Ascending aorta (tissue), 2 donors: ENCODE measurements around the gene SETX. TPM values are rescaled to one million over a fixed set of nuclear protein-coding genes. Genes with fewer than 3 reads are reported as not detected.

ENCODE experiments used
- DNase-seq, 2 donors: peaks; one replicate each; pipeline ENCODE4 v3.0.0-alpha.2; 2019; ENCODE audit warnings: low spot score in 2 of 2
- H3K27ac ChIP-seq, 2 donors: fragments of 200-600 bp; sonication (generic); one replicate each; pipeline ENCODE4 v1.5.1; 2016 to 2017; ENCODE audit warnings: mild to moderate bottlenecking in 1 of 2
- H3K27me3 ChIP-seq: fragments of 200-600 bp; sonication (generic); one replicate; pipeline ENCODE4 v1.5.1; 2017
- H3K36me3 ChIP-seq, 2 donors: fragments of 200-600 bp; sonication (generic); one replicate each; pipeline ENCODE4 v1.5.1; 2016
- H3K4me1 ChIP-seq, 2 donors: fragments of 200-600 bp; sonication (generic); one replicate each; pipeline ENCODE4 v1.5.1; 2016 to 2017; ENCODE audit warnings: mild to moderate bottlenecking in 1 of 2
- H3K4me3 ChIP-seq, 2 donors: fragments of 200-600 bp; sonication (generic); one replicate each; pipeline ENCODE4 v1.5.1; 2016 to 2017; ENCODE audit warnings: mild to moderate bottlenecking in 1 of 2
- H3K9me3 ChIP-seq, 2 donors: fragments of 200-600 bp; sonication (generic); one replicate each; pipeline ENCODE4 v1.5.1; 2016
- intact Hi-C: fragments of 100-400 bp; cut with DNase I; formaldehyde crosslinking; loops from one replicate; pipeline ENCODE4 v1.15.1; 2023
- total RNA-seq: library from RNA; depleted of rRNA; stranded (reverse); fragments of >200 nt; gene quantifications from one replicate; pipeline ENCODE4 v1.1.0, GENCODE V29; 2016
- TF ChIP-seq, protein P1 (sequence below), 3 experiments: fragments of 200-600 bp in 2 of 3; fragments of 450-650 bp in 1 of 3; sonication (generic) in 2 of 3; IDR thresholded peaks; one replicate each; pipeline ENCODE4 v1.5.1; 2016 to 2019; ENCODE audit warnings: antibody characterized with exemption in 3 of 3, mild to moderate bottlenecking in 1 of 3, moderate library complexity in 1 of 3

The SETX gene
- total RNA-seq, 1 donor from 2014 or later = 31.2 TPM

- intact Hi-C loops = loop anchor here (1.0 kb wide), 1 partner anchor 474 kb away; no protein-coding TSS in a partner anchor
- H3K4me3 ChIP-seq = no peak overlapping the region
- no peaks in the 10 kb centered on the region for H3K36me3 ChIP-seq
- TF ChIP-seq, protein P1, sequence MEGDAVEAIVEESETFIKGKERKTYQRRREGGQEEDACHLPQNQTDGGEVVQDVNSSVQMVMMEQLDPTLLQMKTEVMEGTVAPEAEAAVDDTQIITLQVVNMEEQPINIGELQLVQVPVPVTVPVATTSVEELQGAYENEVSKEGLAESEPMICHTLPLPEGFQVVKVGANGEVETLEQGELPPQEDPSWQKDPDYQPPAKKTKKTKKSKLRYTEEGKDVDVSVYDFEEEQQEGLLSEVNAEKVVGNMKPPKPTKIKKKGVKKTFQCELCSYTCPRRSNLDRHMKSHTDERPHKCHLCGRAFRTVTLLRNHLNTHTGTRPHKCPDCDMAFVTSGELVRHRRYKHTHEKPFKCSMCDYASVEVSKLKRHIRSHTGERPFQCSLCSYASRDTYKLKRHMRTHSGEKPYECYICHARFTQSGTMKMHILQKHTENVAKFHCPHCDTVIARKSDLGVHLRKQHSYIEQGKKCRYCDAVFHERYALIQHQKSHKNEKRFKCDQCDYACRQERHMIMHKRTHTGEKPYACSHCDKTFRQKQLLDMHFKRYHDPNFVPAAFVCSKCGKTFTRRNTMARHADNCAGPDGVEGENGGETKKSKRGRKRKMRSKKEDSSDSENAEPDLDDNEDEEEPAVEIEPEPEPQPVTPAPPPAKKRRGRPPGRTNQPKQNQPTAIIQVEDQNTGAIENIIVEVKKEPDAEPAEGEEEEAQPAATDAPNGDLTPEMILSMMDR (IDR thresholded peaks at IDR 0.05) = peak; percentile 73 to 97 (median 85)
- H3K4me1 ChIP-seq = peaks cover 0 to 5% of the 10 kb centered on the region in 2 donors
- H3K9me3 ChIP-seq = no peaks in the 10 kb centered on the region
- H3K27ac ChIP-seq = no peak overlapping the region
- DNase-seq = peak in 1 of 2 donors; percentile 84
- no peaks in the 10 kb centered on the region for H3K27me3 ChIP-seq
These were observed 118.7 kb downstream of the SETX start for GRCh38 chr9:132235894-132236661.

GRCh38 chr9:132235125-132235524 lies 119.7 kb downstream of the SETX start:
- intact Hi-C loops = no loop called here
- Histone ChIP-seq H3K4me1 (no peaks in the 10 kb centered on the region), H3K4me3 (no peak overlapping the region), H3K9me3 (no peaks in the 10 kb centered on the region), H3K27ac (no peak overlapping the region), H3K27me3 (no peaks in the 10 kb centered on the region), H3K36me3 (no peaks in the 10 kb centered on the region)
- DNase-seq = no peak
- TF ChIP-seq, protein P1 (IDR thresholded peaks at IDR 0.05) = no peak

- intact Hi-C loops = no loop called here
- H3K27ac ChIP-seq = no peak overlapping the region
- H3K27me3 ChIP-seq = peaks cover 5% of the 10 kb centered on the region
- DNase-seq = no peak
- H3K36me3 ChIP-seq = no peaks in the 10 kb centered on the region
- TF ChIP-seq, protein P1 (IDR thresholded peaks at IDR 0.05) = no peak
- H3K9me3 ChIP-seq = no peaks in the 10 kb centered on the region
- no peak overlapping the region for H3K4me3 ChIP-seq
- H3K4me1 ChIP-seq = no peaks in the 10 kb centered on the region
These were observed 120.3 kb downstream of the SETX start for GRCh38 chr9:132234535-132234934.

GRCh38 chr9:132233138-132233537 lies 121.6 kb downstream of the SETX start:
- no peaks in the 10 kb centered on the region for H3K4me1 ChIP-seq
- H3K4me3 ChIP-seq = no peak overlapping the region
- no peaks in the 10 kb centered on the region for H3K9me3 ChIP-seq
- H3K27ac ChIP-seq = no peak overlapping the region
- TF ChIP-seq, protein P1 (IDR thresholded peaks at IDR 0.05) = no peak
- DNase-seq = no peak
- peaks cover 5% of the 10 kb centered on the region for H3K27me3 ChIP-seq
- no peaks in the 10 kb centered on the region for H3K36me3 ChIP-seq
- intact Hi-C loops = no loop called here

- no peaks in the 10 kb centered on the region for H3K9me3 ChIP-seq
- peaks cover 5% of the 10 kb centered on the region for H3K27me3 ChIP-seq
- TF ChIP-seq, protein P1 (IDR thresholded peaks at IDR 0.05) = no peak
- no peaks in the 10 kb centered on the region for H3K36me3 ChIP-seq
- no peaks in the 10 kb centered on the region for H3K4me1 ChIP-seq
- intact Hi-C loops = no loop called here
- no peak overlapping the region for H3K4me3 ChIP-seq
- no peak for DNase-seq
- no peak overlapping the region for H3K27ac ChIP-seq
These were observed 122.3 kb downstream of the SETX start for GRCh38 chr9:132232522-132232921.
